KMS-11 (cell line): ENCODE data around the gene MAMDC2.
A peak's percentile ranks its signal among the peaks of the same experiment; 100 is the strongest.

ENCODE experiments used
- H2AFZ ChIP-seq: fragments of 200-600 bp; sonication (generic); 2 replicates; pipeline ENCODE4 v1.6.1; 2016; ENCODE audit warnings: antibody characterized with exemption, mixed run types, low read depth
- H3K27ac ChIP-seq: fragments of 200-600 bp; sonication (generic); 2 replicates; pipeline ENCODE4 v1.6.1; 2016; ENCODE audit warnings: mild to moderate bottlenecking, mixed run types
- H3K27me3 ChIP-seq: fragments of 200-600 bp; sonication (generic); 2 replicates; pipeline ENCODE4 v1.6.1; 2017; ENCODE audit warnings: mild to moderate bottlenecking, low read depth, mixed run types, moderate library complexity; ENCODE audit not compliant: insufficient read depth
- H3K36me3 ChIP-seq: fragments of 200-600 bp; sonication (generic); 2 replicates; pipeline ENCODE4 v1.6.1; 2017; ENCODE audit warnings: mild to moderate bottlenecking, mixed run types; ENCODE audit not compliant: insufficient read depth
- H3K4me1 ChIP-seq: fragments of 200-600 bp; sonication (generic); 2 replicates; pipeline ENCODE4 v1.6.1; 2016; ENCODE audit warnings: mild to moderate bottlenecking, low read depth, mixed run types; ENCODE audit not compliant: poor library complexity, severe bottlenecking
- H3K4me2 ChIP-seq: fragments of 200-600 bp; sonication (generic); 2 replicates; pipeline ENCODE4 v1.7.0; 2016; ENCODE audit warnings: mild to moderate bottlenecking, mixed run types
- H3K4me3 ChIP-seq: fragments of 200-600 bp; sonication (generic); IDR thresholded peaks from 2 replicates; pipeline ENCODE4 v1.6.1; 2017; ENCODE audit warnings: low read depth, low read length, mixed read lengths; ENCODE audit not compliant: insufficient read depth
- H3K79me2 ChIP-seq: fragments of 200-600 bp; sonication (generic); 2 replicates; pipeline ENCODE4 v1.6.1; 2016; ENCODE audit warnings: low read depth, mixed run types; ENCODE audit not compliant: insufficient read depth
- H3K9ac ChIP-seq: fragments of 200-600 bp; sonication (generic); 2 replicates; pipeline ENCODE4 v1.6.1; 2016; ENCODE audit warnings: mild to moderate bottlenecking, mixed run types
- H4K20me1 ChIP-seq: fragments of 200-600 bp; sonication (generic); 2 replicates; pipeline ENCODE4 v1.6.1; 2016; ENCODE audit warnings: mild to moderate bottlenecking, mixed run types; ENCODE audit not compliant: insufficient read depth
- CTCF ChIP-seq: fragments of 200-600 bp; sonication (generic); conservative IDR thresholded peaks from 2 replicates; pipeline ENCODE4 v1.6.1; 2017; ENCODE audit warnings: low read depth, mild to moderate bottlenecking, antibody characterized with exemption, low read length, moderate library complexity, mixed read lengths

The MAMDC2 gene

DNA sequence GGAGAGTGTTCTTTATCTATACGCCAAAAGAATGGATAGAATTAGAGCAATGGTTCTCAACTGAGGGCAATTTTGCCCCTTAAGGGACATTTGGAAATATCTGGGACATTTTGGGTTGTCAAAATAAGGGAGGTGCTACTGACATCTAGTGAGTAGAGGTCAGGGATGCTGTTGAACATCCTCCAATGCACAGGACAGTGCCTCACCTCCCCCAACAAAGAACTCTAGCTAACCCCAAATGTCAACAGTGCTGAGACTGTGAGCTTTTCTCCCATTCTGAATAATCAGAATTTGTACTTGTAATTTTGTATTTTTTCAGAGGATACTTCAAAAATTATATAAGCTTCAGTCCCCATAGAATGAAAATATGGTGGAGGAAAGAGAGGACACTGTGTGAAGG lies 206.6 kb downstream of the MAMDC2 start:
- Histone ChIP-seq H3K27me3 (no peaks in the 10 kb centered on the region), H3K4me1 (no peaks in the 10 kb centered on the region), H3K27ac (no peak overlapping the region), H3K4me2 (no peak overlapping the region), H3K9ac (no peak overlapping the region), H3K36me3 (no peaks in the 10 kb centered on the region), H4K20me1 (no peaks in the 10 kb centered on the region), H3K4me3 (no peak overlapping the region), H3K79me2 (no peaks in the 10 kb centered on the region), H2AFZ (no peak overlapping the region)
- TF ChIP-seq CTCF, result no peak

DNA sequence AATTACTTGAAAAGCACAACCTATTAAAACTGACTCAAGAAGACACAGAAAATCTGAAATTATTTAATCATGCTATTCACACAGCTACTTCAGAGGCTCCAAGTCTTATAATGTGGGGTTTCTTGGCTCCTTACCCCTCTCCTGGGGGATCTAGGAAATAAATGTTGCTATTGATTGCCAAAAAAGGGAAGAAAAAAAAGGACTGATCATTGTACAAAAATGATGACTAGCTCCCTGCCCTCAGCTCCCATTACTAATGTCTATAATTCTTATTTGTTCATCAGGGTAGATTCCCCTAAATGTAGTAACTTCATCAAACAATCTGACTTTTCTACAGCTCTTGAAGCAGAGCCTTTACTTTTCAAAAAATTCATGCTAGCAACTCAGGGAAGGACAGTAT lies 211.8 kb downstream of the MAMDC2 start:
- Histone ChIP-seq H3K4me1 (peaks cover 19% of the 10 kb centered on the region), H3K4me3 (no peak overlapping the region), H3K4me2 (no peak overlapping the region), H3K79me2 (peaks cover 16% of the 10 kb centered on the region), H3K27ac (no peak overlapping the region), H3K27me3 (no peaks in the 10 kb centered on the region), H4K20me1 (no peaks in the 10 kb centered on the region), H3K9ac (no peak overlapping the region), H3K36me3 (no peaks in the 10 kb centered on the region), H2AFZ (no peak overlapping the region)
- no peak for TF ChIP-seq CTCF

DNA sequence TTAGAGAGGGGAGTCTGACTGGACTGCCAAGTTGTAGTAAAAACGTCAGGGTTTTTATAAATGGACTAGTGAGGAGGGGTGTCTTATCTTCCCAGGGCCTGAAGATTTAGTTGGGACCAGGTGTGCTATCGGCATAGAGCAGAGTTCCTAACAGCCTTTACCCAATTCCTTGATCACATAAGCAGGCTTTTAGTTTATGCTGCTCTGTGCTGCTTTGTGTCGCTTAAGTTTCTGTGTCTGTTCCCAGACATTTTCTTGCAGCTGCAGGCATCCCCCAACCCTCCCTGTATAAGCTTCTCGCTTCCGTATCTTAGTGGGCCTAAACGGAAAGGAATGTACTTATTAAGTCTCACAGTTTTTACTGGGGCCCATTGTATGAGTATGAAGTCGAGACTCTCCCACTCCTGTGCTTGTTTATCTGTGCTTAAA lies 212.5 kb downstream of the MAMDC2 start:
- Histone ChIP-seq H4K20me1 (no peaks in the 10 kb centered on the region), H3K27ac (no peak overlapping the region), H3K27me3 (no peaks in the 10 kb centered on the region), H3K4me1 (peaks cover 26% of the 10 kb centered on the region), H3K9ac (no peak overlapping the region), H3K79me2 (peaks cover 23% of the 10 kb centered on the region), H3K4me3 (no peak overlapping the region), H3K4me2 (no peak overlapping the region), H2AFZ (no peak overlapping the region), H3K36me3 (no peaks in the 10 kb centered on the region; the same call in 1 of the 2 replicates)
- TF ChIP-seq CTCF, result no peak

GRCh38 chr9:70257502-70257901 lies 213.9 kb downstream of the MAMDC2 start:
- no peaks in the 10 kb centered on the region for H3K27me3 ChIP-seq
- no peak overlapping the region for H3K4me3 ChIP-seq
- peak overlapping the region; percentile 95; the same call in 1 of the 2 replicates for H3K9ac ChIP-seq
- no peaks in the 10 kb centered on the region for H4K20me1 ChIP-seq
- H3K27ac ChIP-seq, result peak overlapping the region; percentile 88; the same call in 1 of the 2 replicates
- no peak for TF ChIP-seq CTCF
- peaks cover 37% of the 10 kb centered on the region for H3K79me2 ChIP-seq
- H2AFZ ChIP-seq, result peak overlapping the region; percentile 85; the same call in 1 of the 2 replicates
- H3K36me3 ChIP-seq, result no peaks in the 10 kb centered on the region; the same call in 1 of the 2 replicates
- peaks cover 26% of the 10 kb centered on the region for H3K4me1 ChIP-seq
- peak overlapping the region; percentile 91 for H3K4me2 ChIP-seq
